ENCODE measurements around the gene TAX1BP3.

TAX1BP3 gene

DNA sequence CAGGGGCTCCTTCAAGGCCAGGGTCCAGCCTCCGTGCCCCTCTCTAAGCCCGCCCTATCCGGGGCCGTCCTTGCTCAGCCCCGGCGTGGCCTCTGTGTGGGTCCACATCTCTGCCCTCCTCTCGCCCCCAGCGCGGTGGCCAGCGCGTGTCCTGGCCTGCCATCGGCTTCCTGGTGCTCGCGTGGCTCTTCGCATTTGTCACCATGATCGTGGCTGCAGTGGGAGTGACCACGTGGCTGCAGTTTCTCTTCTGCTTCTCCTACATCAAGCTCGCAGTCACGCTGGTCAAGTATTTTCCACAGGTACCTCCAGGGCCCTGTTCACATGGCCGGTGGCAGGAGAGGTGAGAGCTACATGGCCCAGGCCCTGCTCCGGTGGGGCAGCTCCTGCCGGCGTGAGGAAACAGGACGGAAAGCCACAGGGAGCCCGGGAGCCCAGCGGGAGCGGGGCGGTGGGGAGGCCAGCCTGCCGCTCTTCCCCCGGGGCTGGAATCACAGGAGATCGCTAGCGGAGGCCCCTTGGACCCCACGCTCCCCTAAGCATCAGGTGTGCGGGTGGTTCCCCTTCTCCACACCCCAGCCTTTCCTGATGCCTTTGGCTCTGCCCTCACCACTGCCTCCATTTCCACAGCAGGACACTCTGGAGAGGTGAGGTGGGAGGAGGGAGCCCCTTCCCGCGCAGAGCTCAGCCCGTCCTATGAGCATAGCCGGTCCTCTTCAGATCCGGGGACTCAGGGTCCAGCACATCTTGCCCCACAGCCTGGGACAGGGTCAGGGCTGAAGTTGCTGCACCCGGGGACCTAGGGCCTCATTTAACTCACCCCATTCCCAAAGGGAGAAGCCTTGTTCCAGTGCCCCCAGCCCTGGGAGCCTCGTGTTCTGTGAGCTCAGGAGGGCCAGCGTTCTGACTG lies 10.2 kb downstream of the TAX1BP3 start:
- no peak for DNase-seq (ENCODE audit: low spot score)

DNA sequence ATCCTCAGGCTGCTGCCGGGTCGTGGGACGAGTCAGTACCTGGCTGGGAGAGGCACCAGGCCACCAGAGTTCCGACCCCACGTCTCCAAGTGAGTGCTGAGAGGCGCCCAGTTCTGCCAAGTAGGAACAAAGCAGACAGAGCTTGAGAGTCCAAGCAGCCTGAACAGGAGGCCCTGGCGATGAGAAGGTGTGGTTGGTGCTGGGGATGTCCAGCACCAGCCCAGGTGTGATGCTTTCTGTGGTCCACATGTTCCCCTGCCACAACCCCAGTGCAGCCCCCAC lies 10.8 kb downstream of the TAX1BP3 start:
- DNase-seq (ENCODE audit: low spot score): no peak

DNA sequence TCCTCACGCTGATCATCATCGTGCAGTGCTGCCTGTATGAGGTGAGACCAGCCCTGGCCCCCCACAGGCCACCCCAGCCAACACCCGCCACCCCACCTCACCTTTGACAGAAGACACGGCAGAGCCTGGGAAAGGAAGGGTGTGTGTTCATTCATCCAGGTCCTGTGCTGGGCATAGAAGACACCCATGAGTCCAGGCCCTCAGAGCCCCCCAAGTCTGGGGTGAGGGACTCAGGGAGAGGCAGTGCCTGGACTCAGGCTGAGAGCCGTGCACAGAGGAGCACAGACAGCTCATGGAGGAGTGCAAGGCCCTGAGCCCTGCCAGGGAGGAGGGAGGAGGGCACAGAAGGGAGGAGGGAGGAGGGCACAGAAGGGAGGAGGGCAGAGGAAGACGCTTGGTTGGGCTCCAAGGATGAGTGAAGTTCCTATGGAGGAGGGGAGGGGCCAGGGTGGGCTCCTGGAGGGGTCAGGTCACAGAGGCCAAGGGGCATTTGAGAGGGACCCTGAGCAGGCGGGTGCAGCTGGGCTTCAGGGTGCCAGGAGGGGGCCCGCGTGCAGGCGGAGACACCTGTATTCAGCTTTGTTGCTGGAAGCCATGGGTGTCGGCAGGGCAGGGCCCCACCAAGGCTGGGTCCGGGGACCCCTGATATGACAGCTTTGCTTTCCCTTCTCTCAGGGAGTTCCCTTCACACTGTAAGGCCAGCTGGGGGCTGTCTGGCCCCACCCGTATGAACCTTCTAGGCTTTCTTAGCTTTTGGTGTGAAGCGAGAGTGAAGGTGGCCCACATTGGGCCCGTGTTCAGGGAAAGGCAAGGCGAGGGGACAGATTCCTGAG lies 11.4 kb downstream of the TAX1BP3 start:
- no peak for DNase-seq (ENCODE audit: low spot score)

DNA sequence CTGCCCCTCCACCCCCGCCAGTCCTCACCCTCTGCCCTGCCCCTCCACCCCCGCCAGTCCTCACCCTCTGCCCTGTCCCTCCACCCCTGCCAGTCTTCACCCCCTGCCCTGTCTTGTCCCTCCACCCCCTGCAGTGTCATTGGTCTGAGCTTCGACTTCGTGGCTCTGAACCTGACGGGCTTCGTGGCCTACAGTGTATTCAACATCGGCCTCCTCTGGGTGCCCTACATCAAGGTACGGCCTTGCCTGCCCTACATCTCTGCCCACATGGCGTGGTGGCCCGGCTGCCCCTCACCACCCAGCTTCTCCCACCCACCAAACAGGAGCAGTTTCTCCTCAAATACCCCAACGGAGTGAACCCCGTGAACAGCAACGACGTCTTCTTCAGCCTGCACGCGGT lies 12.0 kb downstream of the TAX1BP3 start:
- no peak for DNase-seq (ENCODE audit: low spot score)

DNA sequence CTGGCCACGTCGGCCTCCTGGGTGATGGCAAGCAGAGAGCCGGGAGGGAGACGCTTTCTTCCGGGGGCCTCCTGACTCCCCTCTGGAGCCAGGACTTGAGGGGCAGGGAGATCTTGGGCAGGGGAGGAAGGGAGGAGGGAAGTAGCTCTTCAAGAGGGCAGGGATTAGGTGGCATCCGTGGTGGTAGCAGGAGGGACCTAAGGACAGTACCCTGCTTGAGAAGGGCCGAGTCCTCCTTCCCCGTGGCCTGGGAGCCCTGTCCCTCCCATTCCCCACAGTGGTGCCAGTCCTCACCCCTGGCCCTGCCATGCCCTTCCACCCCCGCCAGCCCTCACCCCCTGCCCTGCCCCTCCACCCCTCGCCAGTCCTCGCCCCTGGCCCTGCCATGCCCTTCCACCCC lies 12.6 kb downstream of the TAX1BP3 start:
- DNase-seq (ENCODE audit: low spot score): no peak

DNA sequence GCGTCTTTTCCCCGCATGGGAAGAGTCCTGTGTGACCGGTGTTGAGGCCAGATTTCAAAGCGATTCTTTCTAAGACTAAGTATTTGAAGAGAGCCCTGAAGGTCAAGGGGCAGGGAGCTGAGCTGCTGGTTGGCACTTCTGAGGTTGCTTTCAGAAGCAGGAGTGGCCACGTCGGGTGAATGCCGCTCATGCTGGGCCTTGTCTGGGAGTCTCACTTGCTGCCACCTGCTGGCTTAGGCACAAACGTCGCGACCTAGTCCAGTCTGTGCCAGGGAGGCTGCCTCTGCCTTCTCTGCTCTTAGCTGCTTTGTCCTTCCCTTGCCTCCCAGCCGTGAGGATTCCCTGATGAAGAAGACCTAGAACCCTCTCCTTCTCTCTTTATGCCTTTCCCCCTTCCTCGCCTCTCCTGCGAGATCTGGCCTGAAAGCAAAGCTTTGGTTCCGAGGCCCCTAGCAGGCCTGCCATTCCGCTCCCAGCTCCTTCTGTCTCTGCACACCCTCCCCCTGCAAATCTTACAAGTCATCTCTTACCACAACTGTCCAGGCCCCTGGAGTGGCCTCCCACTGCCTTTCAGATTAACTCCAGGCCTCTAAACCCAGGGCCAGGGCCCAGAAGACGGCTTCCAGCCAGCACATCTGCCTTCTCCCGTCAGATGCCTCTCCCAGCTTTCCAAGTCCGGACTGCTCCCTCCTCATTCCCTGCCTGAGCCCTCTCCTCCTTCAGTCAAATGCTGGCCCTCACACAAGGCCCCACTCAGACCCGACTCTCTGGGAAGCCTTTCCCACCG lies 20.4 kb downstream of the TAX1BP3 start:
- peak; percentile 57 for DNase-seq (ENCODE audit: low spot score)

DNA sequence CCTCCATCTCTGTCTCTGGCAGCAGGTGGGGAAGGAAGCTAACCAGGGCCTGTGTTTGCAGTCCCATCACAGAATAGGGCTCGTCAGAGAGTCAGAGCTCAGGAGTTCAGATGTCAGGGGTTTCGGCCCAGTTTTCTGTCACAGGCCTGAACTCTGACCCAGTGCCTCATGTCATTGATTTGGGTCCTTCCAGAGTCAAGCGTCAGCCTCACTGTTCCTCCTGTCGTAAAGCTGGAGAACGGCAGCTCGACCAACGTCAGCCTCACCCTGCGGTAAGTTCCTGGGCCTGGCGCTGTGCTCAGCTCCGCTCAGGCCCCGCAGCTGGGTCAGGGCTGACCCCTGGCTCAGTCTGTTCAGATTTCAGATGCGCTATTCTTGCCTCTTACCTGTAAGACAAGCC lies 21.1 kb downstream of the TAX1BP3 start:
- no peak for DNase-seq (ENCODE audit: low spot score)

DNA sequence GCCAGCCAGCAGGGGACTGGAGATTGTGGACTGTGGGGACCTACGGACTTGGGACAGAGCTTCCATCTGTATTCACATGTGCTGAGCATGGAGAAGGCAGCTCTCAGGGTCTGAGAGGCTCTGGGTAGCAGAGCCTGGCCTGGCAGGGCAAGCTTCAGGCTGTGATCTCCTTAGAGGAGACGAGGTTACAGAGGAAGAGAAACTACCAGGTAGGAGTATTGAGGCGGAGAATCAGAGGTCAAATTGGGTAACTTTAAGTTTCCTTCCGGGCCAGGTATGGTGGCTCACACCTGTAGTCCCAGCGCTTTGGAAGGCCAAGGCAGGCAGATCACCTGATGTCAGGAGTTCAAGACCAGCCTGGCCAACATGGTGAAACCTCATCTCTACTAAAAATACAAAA lies 23.1 kb downstream of the TAX1BP3 start:
- DNase-seq (ENCODE audit: low spot score): no peak

DNA sequence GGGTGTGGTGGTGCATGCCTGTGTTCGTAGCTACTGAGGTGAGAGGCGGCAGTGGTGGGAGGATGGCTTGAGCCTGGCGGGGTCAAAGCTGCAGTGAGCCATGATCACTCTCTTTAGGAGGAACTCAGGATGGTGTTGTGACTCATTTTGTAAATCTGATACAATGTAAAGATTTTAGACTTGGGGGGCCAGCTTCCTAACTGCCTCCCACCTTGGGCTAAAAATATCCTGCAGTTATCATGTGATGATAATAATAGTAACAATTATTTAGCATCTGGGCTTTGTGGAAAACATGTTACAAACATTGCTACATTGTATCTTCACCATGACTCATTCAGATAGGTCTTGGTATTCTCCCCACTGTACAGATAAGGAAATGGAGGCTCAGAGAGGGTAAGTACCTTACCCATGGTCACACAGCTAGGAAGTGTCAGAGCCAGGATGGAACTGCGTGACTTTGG lies 24.5 kb downstream of the TAX1BP3 start:
- DNase-seq (ENCODE audit: low spot score): no peak

DNA sequence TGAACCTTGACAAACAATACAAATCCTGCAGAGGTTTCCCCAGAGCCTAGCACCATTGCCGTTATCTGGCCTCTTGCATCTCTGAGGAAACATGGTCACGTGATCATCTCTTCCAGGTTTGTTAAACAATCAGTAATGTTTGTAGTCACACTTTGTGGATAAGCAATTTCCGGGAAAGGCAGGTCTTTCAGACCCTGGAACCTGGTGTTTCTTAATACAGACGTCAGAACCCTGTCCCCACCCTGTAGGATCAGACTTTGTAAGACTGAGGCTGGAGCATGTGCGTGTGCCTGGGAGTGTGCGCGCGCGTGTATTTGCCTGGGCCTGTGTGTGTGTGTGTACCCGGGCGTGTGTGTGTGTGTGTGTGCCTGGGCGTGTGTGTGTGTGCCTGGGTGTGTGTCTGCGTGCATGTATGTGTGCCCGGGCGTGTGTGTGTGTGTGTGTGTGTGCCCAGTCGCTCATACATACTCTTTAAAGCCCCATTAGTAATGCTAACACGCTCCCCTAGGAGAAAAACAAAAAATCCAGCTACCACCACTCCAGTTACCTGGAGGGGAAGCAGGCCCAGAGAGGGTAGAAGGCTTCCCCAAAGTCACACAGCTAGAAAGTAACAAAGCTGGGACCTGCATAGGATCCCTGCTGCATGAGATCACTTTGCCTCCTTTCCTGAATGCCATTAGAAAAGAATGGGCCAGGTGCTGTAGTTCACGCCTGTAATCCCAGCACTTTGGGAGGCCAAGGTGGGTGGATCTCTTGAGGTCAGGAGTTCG lies 26.5 kb downstream of the TAX1BP3 start:
- DNase-seq (ENCODE audit: low spot score): no peak

DNA sequence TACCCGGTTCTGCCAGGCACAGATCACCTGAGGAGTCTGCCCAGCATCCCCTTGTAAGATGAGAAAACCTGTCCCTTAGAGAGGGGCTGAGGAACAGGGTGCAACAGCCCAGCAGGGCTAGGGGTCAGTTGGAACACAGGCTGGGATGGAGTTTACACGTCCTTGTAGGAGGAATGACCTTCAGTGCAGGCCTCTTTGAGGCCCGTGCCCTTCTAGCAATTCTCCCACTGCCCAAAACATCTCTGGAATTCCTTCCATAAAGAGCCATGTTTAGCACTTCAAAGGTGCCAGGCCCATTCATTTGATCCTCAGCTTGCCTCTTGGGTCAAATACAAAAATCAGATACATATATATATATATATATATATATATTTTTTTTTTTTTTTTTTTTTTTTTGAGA lies 27.4 kb downstream of the TAX1BP3 start:
- DNase-seq (ENCODE audit: low spot score): no peak

DNA sequence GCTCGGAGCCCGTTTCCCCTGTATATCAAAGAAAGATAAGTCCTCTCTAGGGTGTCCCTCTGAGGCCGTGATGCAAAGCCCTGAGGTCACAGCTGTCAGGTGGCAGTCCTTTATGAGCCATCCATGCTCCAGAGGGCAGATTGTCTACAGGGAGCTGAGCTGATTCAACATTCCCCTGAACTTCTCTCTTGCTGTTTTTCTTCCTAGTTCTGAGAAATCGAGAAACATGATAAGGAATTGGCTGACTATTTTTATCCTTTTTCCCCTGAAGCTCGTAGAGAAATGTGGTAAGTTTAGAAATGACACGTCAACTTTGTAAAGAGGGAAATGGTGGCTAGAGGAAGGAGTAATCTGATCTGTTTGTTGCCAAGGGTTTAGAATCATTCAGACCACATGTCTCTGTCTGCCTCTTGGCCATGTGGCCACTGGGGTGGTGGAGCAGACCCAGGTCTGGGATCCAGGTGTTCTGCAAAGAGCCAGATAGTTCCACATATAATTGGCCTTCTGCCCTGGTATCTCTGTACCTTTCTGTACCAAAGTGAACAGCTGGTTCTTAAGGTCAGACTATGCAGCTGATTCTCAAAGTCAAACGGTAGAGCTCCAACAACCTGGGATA lies 28.3 kb downstream of the TAX1BP3 start:
- peak; percentile 45 for DNase-seq (ENCODE audit: low spot score)

DNA sequence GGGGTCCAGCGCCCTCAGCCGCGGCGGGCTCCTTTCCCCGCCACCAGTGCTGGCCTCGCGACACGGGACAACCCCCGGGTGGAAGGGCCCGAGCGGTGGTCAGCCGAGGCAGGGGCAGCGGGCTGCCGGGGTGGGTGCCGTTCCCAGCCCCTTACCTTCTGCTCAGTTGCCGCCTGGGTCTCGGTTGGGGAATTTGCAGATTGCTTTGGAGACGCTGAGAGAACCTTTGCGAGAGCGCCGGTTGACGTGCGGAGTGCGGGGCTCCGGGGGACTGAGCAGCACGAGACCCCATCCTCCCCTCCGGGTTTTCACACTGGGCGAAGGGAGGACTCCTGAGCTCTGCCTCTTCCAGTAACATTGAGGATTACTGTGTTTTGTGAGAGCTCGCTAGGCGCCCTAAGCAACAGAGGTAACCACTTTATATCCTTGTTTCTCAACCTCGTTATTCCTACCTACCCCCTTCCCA lies 31.4 kb downstream of the TAX1BP3 start:
- DNase-seq (ENCODE audit: low spot score): no peak

DNA sequence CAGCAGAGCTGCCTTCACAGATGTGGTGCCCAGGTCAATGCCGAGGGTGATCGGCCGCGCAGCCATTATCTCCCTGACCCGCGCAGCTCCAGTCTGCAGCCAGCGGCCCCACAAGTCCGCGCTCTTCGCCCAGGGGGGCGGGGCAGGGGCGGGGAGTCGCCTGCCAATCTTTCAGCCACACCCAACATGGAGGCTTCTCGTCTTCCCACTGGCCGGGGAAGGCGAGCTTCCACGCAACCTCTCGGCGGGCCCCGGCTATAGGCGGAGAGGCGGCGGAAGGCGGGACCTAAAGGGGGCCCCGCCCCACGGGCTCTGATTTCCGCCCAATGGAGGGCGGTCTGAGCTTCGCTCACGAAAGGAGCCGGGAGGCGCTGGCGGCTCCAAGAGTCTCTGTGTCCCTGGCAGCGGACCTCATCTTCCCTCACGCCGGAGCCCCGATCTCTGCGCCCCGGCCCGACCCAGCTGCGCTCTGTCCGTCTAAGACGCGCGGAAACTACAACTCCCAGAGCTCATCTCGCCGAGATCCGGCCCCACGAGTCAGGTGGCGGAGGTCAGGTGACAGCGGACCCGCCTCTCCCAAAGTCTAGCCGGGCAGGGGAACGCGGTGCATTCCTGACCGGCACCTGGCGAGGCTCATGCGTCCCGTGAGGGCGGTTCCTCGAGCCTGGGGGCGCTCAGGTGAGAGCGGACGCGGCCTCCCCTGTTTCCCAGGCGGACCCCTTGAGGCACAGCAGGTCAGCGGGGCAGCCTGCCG lies 32.0 kb downstream of the TAX1BP3 start, which contains the start of the genes CTNS and SHPK:
Gene CTNS (plus strand): TSS at position 607 of the 754 bp plus-strand sequence. CDS start 3,447 bp downstream, outside the sequence.
Gene SHPK (minus strand): TSS at position 97 of the 754 bp plus-strand sequence. CDS start 31 bp downstream, at position 66.
- DNase-seq (ENCODE audit: low spot score): peak; percentile 92

DNA sequence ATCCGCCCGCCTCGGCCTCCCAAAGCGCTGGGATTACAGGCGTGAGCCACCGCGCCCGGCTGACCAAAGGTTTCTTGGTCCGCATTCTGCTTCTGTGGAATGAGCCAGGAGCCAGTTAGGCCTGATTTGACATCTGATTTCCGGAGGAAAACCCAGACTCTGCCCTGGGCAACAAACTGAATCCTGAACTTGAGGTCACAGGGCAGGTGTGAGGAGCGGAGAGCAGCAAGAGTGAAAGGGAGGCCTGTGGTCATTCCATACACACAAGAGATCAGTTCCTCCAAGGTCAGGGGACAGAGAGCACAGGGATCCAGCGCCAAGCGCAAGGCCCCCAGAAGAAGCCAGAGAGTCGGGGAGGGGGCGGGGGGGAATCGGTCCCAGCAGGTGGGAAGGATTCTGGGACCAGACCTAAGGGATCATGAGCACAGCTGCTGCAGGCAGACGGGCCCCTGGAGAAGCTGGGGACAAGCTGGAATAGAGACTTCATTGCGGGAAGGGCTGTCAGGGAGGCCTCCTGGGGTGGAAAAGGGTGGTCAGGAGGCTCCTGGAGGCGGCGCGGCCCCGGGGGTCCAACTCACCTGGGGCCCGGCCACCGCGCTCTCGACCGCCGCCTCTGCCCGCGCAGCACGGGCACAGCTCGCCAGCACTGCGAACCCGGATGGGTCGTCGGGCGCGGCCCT lies 32.8 kb downstream of the TAX1BP3 start:
- DNase-seq (ENCODE audit: low spot score): no peak

DNA sequence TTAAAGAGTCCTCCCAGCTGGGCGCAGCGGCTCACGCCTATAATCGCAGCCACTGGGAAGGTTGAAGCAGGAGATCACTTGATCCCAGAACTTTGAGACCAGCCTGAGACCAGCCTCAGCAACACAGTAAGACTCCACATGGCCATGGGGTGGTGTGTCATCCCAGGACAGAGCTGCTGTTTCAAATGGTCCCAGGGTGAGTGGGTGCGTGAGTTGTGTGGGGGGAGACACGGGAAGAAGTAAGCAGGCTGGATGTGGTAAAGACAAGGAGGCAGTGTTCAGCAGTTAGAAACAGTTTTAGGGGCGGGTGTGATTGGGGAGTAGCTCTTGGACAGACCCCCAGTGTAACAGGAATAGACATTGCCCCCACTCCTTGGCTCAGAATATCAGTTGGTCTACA lies 36.1 kb downstream of the TAX1BP3 start:
- no peak for DNase-seq (ENCODE audit: low spot score)

DNA sequence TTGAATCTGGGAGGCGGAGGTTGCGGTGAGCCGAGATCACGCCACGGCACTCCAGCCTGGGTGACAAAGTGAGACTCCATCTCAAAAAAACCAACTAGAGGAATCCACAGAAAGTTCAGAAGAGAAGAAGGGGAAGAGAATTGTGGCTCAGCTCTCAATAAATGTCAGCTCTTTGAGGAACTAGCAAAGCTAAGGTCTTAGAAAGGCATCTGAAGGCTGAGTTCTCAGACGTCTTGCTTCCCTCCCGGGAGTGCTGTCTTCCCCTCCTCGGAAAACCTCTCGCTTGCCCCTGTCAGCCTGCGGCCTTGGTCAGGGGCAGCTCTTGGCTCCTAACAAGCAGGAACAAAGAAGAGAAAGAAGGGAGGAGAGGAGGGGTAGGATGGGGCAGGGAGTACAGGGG lies 37.6 kb downstream of the TAX1BP3 start:
- no peak for DNase-seq (ENCODE audit: low spot score)

DNA sequence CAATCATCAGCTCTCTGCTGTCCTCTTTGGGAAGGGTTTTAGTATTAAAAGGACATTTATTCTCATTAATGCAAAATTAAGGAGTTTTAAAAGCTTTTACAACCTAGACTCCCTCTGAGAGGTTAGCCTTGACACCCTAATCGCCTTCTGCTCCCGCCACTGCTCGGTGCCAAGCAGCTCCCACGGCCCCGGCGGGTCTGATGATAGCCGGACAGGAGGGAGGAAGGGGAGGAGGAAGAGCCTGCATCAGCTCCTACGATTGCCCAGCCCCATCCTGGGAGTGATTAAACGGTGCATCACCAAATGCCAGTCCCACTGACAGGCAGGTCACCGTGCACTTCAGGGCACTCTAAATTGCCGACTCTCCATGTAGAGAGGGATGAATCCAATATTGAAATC lies 40.6 kb downstream of the TAX1BP3 start:
- DNase-seq (ENCODE audit: low spot score): no peak

Data from NAMALWA (cell line).